GM21528 (cell line): ENCODE measurements around the gene SLC22A8.
"Not testable (repeated sequence)": the region's sequence is repeated elsewhere in the genome, so short reads cannot be mapped to it uniquely, and the experiment has no call there.

Experiments
- ATAC-seq: cut with Tn5 transposase; IDR thresholded peaks from one replicate; pipeline ENCODE4 v1.9.1; 2021; ENCODE audit warnings: mild to moderate bottlenecking, moderate library complexity; ENCODE audit not compliant: unreplicated experiment, low FRiP score

The SLC22A8 gene

DNA sequence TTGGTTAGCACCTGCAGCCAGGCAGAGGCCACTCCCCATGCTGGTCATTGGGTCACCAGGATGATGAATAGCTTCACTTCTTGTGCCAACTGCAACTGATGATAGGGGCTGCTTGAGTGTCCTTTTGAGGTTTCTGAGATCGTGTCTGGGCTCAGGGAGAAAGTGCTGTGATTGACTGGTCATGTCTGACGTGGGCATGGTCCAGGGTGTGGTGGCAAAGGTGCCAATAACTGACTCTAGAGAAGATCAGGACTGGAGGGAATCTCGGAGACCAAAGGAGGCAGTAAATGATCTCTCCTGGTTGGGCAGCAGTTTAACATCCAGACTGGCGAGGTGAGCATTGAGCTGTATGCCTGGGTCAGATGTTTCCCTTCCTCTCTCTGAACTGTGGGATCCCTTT lies 20.9 kb downstream of the SLC22A8 start:
- ATAC-seq = no peak

DNA sequence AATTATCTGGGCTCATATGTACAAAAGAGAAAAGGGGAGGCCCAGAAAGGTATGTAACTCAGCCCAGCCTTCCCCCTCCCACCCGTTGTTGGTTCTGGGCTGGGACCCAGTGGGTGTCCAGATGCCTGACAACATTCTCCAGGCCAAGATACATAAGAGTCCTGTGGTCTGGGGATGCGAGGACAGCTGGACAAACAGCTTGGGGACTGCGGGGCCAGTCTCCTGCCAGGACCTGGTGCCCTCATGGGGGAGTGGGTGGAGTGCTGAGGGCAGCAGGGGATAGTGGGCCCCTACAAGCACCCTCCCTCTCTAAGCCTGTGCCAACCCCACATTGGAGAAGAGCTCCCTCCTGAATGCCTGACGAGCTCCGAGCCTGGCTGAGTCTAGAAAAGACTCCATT lies 27.4 kb downstream of the SLC22A8 start:
- ATAC-seq = no peak

DNA sequence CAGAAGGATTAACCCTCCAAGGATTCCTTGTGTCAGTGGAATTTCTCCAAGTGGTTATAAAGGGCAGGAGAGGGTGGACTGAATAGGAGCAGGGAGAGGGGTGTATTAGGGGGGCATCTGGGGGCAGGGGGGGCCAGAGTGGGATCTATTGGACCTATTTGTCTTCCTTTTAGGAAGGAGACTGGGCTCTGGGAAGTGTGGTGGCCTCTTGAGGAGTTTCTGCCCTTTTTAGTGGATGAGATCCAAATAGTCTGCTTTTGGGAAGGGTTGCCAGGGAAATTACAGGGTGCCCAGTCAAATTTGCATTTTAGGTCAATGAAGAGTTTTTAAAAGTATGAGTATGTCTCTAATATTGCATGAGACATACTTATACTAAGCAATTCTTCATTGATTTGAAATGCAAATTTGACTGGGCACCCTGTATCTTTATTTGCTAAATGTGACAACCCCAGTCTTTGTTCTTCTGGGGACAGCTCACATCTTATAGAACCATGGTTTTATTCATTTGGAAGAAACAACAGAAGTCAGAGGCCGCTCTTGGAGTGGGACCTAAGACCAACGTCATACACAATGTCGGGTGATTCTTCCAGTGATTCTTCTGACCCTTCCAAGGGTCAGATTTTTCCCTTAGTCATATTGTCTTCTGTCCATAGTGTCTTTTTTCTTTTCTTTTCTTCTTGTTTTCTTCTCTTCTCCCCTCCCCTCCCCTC lies 30.4 kb downstream of the SLC22A8 start:
- no peak for ATAC-seq

DNA sequence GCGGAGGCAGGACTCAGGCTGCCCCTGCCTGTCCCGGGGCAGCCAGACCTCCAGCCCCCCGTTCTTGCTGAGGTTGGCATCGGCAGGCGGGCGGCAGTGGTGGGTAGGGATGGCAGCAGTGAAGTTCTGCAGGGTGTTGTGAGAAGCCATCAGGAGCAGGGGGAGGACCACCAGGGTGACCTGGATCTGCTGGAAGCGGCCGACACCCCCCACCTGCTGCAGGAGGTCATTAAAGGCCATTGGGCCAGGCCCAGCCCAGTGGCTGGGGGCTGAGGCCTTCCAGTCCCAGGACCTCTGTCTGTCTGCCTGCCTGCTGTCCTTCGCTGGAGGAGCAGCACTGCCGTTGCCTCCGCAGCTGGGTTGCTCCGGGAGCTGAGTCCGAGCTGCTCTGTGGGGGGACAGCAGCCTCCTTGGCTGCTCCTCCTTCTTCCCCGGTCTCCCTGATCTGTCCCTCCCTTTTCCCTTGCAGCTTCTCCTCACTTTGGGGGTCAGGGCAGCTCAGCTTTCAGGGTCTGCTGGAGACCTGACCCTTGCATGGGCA lies 31.1 kb downstream of the SLC22A8 start, which contains the start of gene SLC22A6:
TSS of gene SLC22A6 (minus strand) at position 517 of the 541 bp plus-strand sequence. CDS start at position 240, 277 bp downstream.
- no peak for ATAC-seq

DNA sequence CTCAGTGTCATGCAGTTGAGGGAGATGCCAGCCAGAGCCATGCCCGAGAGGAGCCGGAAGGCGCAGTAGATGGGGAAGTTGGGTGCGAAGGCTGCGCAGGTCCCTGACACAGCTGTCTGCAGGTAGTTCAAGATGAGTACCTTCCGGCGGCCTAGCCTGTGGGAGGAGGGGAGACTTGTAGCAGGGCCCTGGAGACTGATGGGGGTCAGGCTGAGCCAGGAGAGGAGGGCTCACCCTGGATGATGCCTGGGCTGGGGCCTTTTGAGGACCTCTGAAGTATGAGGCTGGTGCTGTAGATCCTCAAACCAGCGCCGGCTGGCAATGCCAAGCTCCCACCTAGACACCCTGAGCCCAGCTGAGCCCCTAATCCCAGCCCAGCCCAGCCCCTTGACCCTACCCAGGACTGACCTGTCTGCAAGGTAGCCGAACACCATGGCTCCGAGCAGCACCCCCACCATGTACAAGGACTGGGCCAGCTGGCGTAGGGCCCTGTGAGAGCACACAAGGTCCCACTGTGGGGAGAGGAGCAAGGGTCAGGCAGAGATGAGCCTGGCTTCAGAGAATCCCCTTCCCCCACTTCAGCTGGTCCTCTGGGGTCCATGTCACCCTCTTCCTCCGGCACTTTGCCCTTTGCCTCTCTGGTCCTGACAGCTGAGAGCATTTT lies 32.0 kb downstream of the SLC22A8 start:
- ATAC-seq = no peak

DNA sequence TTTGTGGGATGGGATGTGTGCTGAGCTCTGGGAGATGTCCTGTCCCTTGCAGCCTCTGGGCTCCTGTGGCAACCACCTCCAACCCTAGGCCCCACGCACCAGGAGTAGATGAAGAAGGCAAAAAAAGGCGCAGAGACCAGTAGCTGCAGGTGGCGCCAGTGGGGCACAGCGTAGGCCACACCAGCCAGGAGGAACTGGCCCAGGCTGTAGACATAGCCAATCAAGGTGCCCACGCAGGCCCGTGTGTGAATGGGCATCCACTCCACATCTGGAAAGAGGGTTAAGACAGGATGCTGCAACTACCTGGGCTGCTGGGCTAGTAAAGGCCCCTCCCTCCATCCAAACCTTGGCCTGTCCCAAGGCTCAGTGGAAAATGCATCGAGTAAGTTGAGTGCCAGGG lies 33.9 kb downstream of the SLC22A8 start:
- no peak for ATAC-seq

DNA sequence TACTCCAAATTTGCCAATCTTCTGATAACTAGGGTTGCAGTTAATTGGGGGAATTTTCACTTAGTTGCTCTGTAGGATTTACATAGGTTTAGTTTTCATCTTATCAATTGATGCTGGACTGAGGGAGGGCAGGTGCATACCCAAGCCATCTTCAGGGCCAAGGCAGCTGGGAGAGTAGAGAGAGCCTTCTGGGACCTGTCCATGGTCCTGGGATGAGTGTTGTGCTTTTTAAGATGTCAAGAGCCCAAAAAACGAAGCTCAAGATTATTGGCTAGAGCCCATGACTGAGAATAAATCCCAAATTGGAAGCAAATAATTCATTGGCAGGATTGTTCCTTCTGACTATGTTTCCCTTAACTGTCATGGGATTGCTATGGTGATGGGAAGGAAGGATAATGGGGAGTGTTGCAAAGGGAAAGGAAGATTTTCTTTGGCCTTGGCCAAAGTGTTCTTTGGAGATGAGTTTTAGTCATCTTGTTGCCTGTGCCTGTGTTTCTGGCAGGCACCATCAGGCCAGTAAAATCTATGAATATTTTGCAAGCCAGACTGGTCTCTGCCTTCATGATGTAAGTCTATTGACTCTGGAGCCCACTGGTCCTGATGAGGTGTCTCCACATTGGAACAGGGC lies 35.4 kb downstream of the SLC22A8 start:
- ATAC-seq = no peak

DNA sequence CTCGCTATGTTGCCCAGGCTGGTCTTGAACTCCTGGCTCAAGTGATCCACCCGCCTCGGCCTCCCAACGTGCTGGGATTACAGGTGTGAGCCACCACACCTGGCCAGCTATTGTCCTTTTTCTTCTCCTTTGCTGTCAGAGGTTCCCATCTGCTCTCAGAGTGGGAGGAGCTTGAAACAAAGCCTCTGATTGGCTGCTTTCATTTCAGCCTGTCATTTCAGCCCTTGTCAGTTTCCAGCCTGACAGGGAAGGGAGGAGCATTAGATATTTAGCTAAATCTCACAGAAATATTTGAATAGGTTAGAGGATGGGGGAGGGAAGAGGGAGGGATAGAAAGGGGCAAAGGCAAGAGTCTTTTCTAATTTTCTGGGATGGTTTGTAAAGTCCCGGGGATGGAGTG lies 39.5 kb downstream of the SLC22A8 start:
- ATAC-seq = no peak

DNA sequence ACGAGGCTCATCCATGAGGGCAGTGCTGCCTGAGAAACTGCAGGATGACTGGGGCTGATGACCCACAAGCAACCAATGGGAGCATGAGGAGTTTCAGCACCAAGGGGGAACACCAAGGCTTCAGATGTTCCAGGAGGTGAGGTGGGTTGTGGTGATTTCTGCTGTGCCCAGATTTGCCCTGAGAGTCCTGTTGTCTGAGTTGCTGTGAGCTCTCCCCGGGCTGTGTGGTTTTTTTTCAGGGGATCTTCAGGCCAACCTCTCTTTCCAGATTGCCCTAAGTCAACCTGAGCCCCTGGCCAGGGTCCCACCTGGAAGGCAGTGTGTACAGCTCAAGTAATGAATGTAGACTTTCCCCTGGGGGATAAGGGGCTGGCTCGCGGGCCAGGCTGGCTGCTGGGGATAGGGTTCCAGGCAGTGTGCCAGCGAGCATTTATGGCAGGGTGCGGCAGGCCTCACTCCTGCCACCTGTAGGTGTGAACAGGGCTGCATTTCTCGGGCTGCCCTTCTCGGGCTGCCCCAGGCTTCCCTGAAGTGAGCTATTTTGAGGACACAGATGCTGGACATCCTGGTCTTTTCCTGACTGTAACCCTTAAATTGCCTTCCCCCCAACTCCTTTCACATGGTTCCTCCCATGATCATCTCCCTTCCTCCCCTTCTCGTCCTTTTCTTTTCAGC lies 40.7 kb downstream of the SLC22A8 start:
- no peak for ATAC-seq

DNA sequence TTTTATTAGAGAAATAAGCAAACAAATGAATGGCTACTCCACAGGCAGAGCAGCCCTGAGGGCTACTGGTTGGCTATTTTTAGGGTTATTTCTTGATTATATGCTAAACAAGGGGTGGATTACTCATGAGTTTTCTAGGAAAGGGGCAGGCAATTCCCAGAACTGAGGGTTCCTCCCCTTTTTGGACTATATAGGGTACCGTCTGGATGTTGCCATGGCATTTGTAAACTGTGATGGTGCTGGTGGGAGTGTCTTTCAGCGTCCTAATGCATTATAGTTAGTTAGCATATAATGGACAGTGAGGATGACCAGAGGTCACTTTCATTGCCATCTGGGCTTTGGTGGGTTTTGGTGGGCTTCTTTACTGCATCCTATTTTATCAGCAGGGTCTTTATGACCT lies 50.1 kb downstream of the SLC22A8 start:
- no peak for ATAC-seq

DNA sequence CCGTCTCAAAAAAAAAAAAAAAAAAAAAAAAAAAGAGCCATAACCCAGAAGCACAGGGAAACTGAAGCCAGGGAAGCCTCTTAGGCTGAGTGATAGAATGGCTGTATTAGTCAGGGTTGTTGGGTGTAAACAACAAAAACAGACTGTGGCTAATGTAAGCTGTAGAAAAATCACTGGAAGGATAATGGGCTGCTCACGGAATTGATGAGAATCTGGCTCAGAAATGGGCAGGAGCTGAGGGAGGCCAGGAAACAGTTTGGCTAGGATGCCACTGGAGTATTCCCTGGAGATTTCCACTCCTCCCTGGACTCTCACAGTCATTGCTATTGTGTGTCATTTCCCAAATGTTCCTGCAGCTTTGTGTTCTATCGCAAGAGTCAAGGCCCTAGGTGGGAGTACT lies 53.2 kb downstream of the SLC22A8 start:
- ATAC-seq = no peak

DNA sequence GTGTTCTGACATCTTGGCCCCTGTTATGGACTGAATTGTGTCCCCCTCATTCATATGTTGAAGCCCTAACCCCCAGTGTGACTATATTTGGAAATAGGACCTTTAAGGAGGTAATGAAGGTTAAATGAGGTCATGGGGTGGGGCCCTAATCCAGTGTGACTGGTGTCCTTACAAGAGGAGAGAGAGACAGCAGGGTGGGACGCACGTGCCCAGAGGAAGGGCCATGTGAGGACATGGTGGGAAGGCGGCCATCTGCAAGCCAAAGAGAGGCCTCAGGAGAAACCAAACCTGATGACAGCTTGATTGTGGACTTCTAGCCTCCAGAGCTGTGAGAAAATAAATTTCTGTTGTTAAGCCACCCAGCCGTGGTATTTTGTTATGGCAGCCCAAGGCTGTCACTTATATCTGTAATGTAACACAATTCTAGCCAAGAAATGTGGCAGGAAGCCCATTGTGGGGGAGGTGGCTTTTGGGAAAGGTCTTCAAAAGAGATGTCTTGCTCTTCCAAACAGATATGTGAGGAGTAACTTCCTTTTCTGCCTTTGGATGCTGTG lies 54.5 kb downstream of the SLC22A8 start:
- ATAC-seq = no peak

DNA sequence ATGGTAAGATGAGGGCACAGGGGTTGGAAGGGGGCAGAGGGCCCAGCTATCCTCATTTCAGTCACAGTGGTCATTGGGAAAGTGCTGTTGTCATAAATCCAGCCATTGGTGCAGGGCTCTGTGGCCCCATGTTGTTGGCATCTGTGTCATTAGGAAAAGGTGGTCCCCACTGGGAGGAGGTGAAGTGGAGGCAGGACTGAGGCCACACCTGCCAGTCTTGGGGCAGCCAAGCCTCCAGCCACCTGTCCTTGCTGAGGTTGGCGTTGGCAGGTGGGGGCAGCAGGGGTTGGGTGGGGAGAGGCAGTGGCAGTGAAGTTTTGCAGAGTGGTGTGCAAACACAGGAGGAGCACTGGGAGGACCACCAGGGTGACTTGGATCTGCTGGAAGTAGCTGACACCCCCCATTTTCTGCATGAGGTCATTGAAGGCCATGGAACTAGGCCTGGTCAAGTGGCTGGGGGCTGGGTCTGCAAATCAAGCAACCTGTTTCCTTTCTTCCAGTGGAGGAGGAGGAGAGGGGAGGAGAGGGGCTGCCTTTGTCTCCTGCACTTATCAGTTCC lies 56.1 kb downstream of the SLC22A8 start:
- ATAC-seq = no peak

DNA sequence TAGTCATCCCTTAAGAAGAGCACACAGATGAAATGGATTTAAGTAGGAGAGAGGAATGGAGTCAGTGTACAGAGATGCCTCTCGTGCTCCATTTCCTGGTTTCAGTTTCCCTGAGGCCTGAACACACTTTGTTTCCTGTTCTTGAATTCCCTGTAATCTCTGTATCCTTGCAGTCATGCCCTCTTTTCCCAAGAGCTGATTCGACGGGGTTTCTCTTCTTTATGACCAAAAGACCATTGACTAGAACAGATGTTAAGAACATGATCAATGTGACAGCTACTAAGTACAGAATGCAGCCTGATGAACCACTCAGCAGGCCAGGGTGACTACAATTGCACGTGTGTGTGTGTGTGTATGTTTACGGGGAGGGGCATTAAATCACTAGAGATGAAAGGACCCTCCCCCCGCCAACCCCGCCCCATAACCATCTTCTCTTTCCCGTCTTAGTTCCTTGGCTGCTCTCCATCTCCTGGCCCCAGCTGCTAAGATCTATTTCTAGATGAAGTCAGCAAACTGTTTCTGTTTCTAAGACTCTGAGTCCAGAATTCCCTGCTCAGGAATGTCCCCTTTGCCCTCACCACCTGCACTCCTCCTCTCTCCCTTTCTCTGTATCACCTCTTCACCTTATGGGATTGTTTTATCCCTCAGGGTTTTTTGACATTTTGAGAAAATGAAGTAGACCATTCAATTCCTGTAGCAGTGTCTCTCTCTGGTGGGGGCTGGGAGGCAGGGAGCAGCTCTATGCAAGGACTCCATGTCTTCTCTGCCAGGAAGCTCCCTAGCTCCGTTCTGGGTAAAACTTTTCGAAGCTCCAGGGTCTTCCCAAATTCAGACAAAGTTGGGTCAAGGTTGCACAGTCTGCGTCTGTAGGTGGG lies 56.9 kb downstream of the SLC22A8 start:
- no peak for ATAC-seq

DNA sequence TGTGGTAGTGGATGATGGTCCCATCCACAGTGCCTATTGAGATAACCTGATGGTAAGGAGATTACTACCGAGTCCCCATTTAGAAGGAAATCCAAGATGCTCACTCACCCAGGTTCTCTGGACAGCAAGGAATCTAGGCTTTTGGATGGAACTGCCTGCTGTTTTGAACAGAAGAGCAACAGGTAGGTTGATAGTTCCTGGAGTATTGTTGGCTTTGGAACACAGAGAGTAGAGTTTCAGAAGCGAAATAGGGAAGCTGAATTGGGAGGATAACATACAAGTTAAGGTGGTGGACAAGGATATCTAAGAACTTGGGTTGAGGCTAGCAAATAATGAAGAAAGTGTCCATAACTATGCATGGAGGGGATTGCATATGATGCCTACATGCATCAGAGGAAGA lies 58.5 kb downstream of the SLC22A8 start:
- no peak for ATAC-seq

DNA sequence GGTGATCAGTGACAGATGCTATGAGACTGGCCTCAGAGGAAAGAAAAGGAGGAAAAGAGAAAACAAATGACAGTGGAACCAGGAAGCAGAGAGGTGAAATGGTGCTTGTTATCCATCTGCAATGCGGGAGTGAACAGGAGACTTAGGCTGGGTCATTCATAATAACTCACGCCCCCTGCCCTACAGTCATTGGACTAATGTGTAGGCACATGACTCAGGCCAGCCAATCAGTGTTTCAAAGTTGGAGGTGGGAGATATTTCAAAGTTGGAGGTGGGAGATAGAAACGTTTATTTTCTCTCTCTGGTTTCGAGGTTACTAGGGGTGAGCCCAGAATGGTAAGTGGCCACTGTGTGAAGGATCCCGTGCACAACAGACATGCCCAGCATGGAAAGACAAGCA lies 61.2 kb downstream of the SLC22A8 start:
- ATAC-seq = no peak

DNA sequence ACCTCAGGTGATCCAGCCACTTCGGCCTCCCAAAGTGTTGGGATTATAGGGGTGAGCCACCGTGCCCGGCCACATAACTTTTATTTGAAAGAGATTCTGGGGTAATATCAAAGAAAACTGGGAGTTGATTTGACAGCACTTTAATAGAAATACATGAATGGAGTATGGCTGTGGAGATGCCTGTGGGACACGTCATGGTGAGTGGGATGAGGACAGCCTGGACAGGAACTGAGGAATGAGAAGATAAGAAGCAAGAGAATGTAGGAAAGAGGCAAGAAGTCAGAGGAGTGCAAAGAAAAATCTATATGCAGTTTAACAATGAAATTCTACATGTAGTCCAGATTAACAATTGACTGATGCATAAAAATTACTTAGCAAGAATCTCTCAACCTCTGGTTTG lies 61.8 kb downstream of the SLC22A8 start:
- ATAC-seq = no peak

DNA sequence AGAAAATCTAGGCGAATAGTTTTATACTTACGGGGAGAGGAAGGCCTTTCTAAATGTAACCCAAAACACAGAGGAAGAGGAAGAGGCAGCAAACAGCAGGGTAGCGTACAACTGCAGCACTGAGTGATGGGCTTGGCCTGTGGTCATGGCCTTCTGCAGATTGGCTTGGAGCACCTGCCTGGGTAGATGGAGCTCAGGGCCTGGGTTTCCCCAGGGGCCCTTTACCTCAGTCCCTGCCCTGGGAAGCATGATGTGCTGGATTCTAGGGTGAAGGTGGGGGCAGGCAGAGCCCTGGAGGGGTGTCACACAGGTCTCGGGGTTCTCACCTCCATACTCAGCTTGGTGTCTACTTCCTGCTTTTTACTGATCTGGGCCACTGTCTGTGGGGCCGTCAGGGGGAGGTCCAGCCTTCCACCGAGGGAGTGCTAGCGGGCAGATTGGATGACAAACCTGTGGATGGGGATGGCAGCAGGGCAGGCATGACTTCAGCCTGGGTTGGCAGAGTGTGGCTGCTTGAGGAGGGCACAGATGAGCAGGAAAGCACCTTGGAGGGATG lies 66.8 kb downstream of the SLC22A8 start:
- ATAC-seq = no peak

DNA sequence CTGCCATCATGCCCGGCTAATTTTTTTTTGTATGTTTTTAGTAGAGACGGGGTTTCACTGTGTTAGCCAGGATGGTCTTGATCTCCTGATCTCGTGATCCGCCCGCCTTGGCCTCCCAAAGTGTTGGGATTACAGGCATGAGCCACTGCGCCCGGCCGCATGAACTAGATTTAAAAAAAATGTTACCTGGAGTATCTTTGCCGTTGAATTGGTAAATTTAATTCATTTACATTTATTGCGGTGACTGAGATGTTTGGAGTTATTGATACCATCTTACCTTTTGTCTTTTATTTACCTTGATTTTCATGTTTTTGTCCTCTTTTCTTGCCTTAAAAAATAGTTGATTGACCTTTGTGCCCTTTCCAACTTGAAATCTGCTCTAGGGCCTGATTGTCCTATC lies 70.1 kb downstream of the SLC22A8 start:
- not testable (repeated sequence) for ATAC-seq
